Stimulated activated CD4-positive, alpha-beta T cell treated with anti-CD3 and anti-CD28 coated beads, Interleukin-2, amount 100 ng/mL, for 24 hours (primary cell): ENCODE results near the gene TTC8.
"Not testable (repeated sequence)": the region's sequence is repeated elsewhere in the genome, so short reads cannot be mapped to it uniquely, and the experiment has no call there.

Experiments
- DNase-seq, 2 donors: peaks; one replicate each; pipeline ENCODE4 v3.0.0-alpha.2; 2020

TTC8 gene

GRCh38 chr14:88825503-88825902 is 1.1 kb downstream of the TTC8 start:
- DNase-seq, result no peak

GRCh38 chr14:88829188-88829587 is 4.7 kb downstream of the TTC8 start:
- DNase-seq, result no peak

- DNase-seq, result no peak
These were observed 5.3 kb downstream of the TTC8 start for GRCh38 chr14:88829685-88830302.

GRCh38 chr14:88831284-88831683 is 6.8 kb downstream of the TTC8 start:
- no peak for DNase-seq

- DNase-seq, result no peak
These were observed 10.5 kb downstream of the TTC8 start for GRCh38 chr14:88834883-88835431.

- no peak for DNase-seq
These were observed 11.2 kb downstream of the TTC8 start for GRCh38 chr14:88835661-88836060.

GRCh38 chr14:88837495-88837894 is 13.0 kb downstream of the TTC8 start:
- no peak for DNase-seq

GRCh38 chr14:88838015-88838414 is 13.6 kb downstream of the TTC8 start:
- DNase-seq, result no peak

- DNase-seq, result no peak
These were observed 16.5 kb downstream of the TTC8 start for GRCh38 chr14:88840926-88841325.

GRCh38 chr14:88841741-88842140 is 17.3 kb downstream of the TTC8 start:
- no peak for DNase-seq

- DNase-seq, result no peak
These were observed 18.0 kb downstream of the TTC8 start for GRCh38 chr14:88842414-88842813.

GRCh38 chr14:88844980-88845491 is 20.6 kb downstream of the TTC8 start:
- no peak for DNase-seq

- DNase-seq, result no peak
These were observed 24.1 kb downstream of the TTC8 start for GRCh38 chr14:88848571-88848970.

- DNase-seq, result no peak
These were observed 25.3 kb downstream of the TTC8 start for GRCh38 chr14:88849716-88850115.

- no peak for DNase-seq
These were observed 27.1 kb downstream of the TTC8 start for GRCh38 chr14:88851587-88851986.

GRCh38 chr14:88852632-88853031 is 28.2 kb downstream of the TTC8 start:
- no peak for DNase-seq

GRCh38 chr14:88853129-88853528 is 28.7 kb downstream of the TTC8 start:
- DNase-seq, result no peak

GRCh38 chr14:88856786-88857366 is 32.4 kb downstream of the TTC8 start:
- no peak for DNase-seq

- not testable (repeated sequence) for DNase-seq
These were observed 33.4 kb downstream of the TTC8 start for GRCh38 chr14:88857861-88858260.

- not testable (repeated sequence) for DNase-seq
These were observed 34.7 kb downstream of the TTC8 start for GRCh38 chr14:88859118-88859517.

GRCh38 chr14:88863167-88863566 is 38.7 kb downstream of the TTC8 start:
- no peak for DNase-seq

- no peak for DNase-seq
These were observed 39.7 kb downstream of the TTC8 start for GRCh38 chr14:88864198-88864597.

- no peak for DNase-seq
These were observed 41.9 kb downstream of the TTC8 start for GRCh38 chr14:88866305-88866704.

- no peak for DNase-seq
These were observed 44.2 kb downstream of the TTC8 start for GRCh38 chr14:88868558-88869159.
